PC-9 (cell line): Measurements from ENCODE around the gene TMEM60.

ENCODE experiments used
- CTCF ChIP-seq: fragments of 200-600 bp; sonication (generic); conservative IDR thresholded peaks from 2 replicates; pipeline ENCODE4 v1.6.1; 2017; ENCODE audit warnings: mixed run types, antibody characterized with exemption, mild to moderate bottlenecking, moderate library complexity
- EZH2 ChIP-seq: fragments of 200-600 bp; sonication (generic); IDR thresholded peaks from 2 replicates; pipeline ENCODE4 v1.8.0; 2017; ENCODE audit warnings: antibody characterized with exemption, low read depth

GRCh38 chr7:77811516-77812289 is 13.5 kb upstream of the TMEM60 start:
- TF ChIP-seq CTCF (no peak), EZH2 (no peak)
